HUDEP-2 (cell line): ENCODE data around the gene PARL.

Source experiments
- DNase-seq, 76 experiments: peaks; one replicate each; lab custom pipeline; 2025; ENCODE audit not compliant: unreplicated experiment in 76 of 76; lab: John Stamatoyannopoulos, UW

Gene PARL

DNA sequence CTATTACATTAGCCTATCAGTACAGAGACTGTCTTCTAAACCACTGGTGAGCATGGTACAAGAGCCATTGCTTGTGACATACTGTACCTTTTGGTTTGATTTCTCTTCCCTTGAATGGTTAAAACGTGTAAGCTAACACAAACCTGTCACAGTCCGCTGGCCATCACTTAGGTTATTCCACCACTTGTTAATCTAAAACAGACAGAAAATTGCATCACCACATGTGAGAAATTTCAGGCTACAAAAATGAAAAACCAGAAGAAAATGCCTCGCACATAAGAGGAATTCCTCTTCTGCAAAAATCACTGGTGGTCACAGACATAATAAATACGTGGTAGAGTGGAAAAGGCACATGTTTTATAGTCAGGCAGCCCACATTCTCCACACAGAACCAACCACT is 22.1 kb downstream of the PARL start:
- no peak for DNase-seq

DNA sequence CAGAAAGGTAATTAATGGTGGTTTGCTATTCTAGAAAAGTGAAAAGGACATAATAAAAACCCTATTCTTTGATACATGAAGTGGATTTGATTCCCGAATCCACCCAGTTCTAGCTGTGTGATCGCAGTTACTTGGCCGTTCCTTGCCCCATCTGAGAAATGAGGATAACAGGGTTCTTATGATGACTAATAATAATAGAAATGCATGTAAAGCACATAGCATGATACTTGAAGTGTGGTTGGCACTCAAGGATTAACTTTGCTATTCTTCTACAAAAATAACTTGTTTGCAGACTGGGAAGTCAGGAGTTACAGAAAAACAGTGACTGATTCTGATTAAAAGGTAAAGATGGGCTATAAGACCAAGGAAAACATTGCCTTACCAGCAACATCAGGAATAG is 26.8 kb downstream of the PARL start:
- DNase-seq, result no peak

DNA sequence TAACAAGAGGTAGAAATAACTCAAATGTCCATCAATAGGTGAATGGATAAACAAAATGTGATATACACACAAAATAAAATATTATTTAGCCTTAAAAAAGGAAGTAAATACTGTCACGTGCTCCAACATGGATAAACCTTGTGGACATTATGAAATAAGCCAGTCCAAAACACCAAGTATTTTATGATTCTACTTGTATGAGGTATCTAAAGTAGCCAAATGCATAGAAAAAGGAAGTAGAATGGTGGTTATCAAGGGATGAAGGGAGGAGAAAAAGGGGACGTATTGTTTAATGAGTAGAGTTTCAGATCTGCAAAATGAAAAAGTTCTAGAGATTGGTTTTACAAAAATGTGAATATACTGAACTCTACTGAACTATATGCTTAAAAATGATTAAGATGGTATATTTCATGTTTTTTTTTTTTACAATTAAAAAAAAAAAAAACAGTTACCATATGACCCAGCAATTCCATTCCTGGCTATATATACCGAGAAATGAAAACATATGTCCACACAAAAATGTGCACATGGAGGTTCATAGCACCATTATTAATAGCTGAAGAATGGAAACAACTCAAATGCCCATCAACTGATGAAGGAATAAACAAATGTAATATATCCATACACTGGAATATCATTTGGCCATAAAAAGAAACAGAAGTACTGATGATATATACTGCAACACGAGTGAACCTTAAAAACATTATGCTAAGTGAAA is 30.2 kb downstream of the PARL start:
- DNase-seq, result no peak

DNA sequence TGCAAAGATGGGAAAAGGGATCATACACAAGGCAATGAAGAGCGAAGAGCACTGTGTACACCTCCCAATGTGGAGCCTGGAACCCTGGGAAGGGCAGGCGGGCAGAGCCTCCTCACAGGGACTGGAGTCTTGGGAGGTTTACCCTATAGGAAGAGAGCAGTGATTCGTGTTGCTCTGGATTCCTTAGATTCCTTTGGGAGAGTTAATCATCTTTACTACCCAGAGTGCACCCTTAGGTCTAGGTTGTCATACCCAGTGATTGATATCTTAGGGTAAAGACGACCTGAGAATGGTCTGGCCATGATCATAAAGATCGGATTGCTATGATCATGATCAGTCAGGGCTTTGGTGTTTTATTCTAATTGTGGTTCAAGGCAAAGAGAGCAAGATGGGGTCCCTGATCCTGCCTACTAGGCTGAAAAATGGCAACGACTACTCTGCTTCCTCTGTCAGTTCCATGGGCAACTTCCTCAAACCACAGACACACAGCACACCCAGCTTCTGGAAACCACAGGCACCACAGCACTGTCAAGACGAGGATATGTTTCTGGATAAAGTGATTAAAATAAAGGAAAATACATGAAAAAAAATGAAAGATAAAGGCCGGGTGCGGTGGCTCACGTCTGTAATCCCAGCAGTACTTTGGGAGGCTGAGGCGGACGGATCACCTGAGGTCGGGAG is 38.9 kb downstream of the PARL start:
- DNase-seq, result no peak

DNA sequence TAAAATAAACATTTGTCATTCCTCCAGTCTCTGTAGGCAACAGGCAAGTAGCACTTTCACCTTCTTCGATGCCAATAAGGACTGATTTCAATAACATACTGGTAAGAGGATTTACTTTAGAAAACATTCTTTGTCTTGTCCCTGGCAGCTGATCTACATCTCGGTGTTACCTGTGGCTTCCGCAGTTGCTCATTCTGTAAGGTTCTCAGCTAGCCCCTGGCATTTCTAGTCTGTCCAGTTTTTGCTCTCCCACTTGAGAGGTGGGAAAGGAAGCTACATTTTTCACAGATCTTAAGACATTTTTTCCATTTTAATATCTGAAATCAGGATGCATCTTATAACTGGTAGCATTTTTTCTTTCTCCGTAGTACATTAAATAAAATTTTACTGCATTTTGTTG is 39.6 kb downstream of the PARL start:
- no peak for DNase-seq

DNA sequence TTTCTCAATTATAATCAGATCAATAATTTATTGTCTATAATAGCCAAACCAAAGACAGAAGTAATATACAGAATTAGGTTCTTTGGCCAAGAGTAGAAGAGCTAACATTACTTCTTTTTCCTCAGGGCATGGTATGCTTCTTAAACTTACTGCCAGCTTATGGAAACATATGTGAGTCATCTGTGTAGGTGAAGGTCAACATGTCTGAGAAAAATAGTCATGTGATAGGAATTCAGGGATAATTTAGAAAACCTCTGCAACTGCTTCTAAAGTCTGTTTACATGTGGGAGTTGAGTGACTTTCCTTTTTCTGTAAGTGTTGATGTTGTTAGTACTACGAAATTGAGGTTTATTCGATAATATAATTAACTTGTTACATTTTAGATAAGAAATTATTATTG is 40.1 kb downstream of the PARL start:
- DNase-seq, result peak in 2 of 76 experiments; percentile 2 to 9

DNA sequence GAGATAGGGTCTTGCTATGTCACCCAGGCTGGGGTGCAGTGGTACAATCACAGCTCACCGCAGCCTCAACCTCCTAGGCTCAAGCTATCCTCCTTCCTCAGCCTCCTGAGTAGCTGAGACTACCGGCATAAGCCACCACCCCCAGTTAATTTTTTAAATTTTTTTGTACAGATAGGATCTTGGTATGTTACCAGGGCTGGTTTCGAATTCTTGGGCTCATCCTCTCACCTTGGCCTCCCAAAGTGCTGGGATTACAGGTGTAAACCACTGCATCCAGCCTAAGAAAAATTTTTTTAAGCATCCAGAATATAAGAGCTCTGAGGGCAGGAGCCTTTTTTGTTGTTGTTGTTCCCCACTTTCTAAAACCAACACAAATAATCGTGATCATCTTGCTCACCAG is 44.9 kb downstream of the PARL start:
- no peak for DNase-seq

DNA sequence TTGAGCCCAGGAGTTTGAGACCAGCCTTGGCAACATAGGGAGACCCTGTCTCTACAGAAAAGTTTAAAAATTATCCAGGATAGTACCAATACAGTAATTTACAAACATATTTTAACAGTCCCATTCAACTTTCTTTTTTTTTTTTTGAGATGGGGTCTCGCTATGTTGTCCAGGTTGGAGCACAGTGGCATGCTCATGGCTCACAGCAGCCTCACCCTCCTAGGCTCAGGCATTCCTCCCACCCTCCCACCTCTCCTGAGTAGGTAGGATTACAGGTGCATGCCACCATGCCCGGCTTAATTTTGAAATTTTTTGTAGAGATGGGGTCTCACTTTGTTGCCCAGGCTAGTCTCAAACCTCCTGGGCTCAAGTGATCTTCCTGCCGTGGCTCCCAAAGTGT is 46.8 kb downstream of the PARL start:
- DNase-seq, result no peak

DNA sequence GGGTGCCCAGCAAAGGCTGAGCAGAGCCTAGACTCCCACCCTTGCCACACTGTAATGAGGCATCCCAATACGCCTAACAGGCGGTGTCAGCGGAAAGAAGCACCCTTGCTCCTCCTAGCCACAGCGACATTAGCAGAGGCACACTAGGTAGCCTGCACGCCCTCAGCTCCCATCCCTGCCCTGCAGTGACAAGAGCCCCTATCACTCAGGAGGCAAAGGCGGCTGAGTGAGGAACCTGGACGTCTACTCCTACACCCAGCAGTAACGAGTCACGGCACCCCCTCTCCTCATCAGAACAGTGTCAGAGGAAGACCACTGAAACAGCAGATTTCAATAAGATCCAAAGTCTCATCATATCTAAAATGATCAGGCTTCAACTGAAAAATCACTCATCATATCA is 47.3 kb downstream of the PARL start:
- no peak for DNase-seq

DNA sequence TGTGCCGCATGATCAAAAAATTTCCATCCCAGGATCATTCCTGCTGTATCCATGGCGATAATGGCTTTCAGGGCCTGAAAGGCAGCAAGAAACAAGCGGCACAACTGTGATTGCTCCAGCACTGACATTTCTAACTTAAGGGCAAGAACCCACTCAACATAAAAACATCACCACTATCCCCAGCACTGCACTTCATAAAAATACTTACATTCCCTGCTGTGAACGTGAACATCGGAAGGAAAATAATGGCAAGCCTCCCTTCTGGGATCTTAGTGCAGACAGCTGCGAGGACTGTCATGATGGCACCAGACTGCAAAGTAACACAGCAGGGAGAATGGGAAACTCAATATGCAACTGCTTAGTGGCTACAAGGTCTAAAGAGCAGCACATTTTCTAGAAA is 51.2 kb downstream of the PARL start:
- DNase-seq, result no peak

DNA sequence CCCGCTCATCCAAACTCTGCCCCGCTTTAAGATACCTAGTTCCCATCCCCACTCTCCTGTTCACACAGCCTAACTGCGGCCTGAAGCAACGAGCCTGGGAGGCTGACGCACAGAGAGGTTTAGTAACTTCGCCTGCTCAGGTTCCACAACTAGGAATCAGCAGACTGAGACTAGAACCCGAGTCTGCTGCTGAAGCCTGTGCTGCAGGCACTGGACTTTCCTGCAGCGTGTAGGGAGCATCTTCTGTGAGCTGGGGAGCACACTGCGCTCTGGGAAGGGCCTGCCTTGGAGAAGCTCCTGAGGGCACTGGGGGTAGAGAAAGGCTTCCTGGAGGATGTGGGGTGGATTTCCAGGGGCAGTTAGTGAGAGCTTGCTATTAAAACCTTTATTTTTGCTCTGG is 54.5 kb downstream of the PARL start:
- DNase-seq, result no peak

DNA sequence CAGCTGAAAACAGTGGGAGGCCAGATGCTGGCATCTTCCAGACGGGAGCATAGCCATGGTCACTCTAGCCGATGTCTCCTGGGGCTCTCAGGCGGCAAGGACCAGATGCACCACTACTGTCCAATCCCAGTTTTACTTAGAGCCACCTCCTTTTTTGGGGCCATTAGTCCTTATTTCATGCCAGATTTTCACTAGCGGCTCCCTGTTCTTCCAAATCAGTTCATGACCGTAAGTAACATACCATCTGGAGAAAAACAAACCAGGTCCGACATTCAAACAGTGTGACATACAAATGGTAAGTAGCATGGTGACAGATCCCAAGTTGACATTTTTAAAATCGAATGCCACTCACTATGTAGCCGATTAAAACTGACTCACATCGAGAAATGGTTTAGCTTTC is 55.2 kb downstream of the PARL start:
- DNase-seq, result no peak

DNA sequence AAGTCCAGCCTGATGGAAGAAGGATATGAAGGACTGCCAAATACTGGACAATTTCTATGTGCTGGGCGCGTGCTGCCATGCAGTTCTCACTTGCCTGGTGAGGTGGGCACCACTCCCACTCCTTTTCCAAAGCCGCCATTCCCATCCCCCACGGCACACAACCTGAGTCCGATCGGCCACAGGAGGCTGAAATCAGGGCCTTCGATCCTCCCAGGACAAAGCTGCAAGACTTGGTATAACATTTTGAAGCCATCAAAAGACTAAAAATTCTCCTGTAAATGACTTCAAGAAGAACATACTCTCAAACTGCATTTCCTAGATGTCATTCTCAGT is 56.2 kb downstream of the PARL start:
- DNase-seq, result no peak

DNA sequence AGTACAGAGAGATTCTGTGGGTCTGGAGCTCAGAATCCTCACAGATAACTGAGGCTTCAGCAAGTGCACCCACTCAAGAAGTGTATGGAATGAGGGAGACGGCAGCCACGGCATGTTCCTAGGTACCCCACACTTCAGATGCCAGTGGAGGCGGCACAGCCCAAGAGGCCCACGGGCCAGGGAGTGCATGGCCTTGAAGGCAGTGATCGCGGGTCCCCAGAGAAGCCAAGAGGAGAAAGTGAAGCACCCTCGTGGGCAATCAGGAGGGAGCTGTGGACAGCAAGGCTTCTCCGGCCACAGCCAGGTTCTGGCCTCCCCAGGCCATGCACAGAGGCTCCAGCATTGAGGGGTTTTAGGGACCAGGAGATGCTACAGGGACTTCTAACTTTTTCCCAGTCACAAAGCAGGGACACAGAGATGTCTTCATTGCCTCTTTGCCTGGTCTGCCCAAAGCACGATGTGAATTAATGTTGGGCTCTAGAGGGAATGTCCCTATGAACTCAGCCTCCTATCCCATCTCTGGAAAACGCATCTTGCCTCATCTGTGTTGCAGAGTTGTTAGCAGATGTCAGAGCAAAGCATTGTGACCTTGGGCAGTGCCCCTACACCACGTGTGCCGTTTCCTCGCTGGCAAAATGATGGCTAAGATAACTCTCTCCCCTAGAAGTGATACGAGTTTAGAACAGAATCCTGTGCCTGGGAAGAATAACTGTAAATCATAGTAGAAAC is 56.7 kb downstream of the PARL start:
- DNase-seq, result no peak

DNA sequence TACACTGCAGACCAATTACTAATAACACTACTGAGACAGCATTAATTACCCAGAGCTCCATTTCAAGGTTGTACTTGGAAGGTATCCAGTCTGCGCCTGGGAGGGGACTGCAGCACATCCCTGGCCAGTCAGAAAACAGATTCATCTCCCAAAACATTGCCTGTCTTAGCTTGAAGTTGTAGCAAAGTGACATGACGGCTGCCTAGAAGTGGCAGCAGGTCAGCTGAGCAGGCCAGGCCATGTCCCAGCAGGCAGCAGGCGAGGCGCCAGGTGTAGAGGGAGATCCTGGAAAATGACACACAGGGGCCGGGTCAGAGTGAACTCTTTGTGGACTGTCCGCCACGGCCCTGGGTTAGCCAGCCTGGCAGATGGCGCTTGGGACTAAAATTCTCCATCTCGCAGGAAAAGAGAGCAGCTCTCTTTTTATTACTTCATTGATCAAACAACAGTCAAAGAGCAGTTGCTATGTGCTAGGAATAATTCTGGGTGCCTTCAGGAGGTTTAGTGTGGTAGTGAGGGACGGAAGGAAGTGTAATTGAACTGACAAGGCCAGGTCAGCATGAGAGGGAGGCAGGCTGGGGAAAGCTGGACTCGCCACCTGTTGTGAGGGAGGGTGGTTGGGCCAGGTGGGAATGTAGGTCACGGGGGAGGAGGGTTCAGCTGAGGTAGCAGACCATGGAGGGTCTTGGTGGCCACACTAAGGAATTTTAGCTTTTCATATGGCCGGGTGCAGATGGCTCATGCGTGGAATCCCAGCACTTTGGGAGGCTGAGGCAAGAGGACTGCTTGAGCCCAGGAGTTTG is 58.0 kb downstream of the PARL start:
- DNase-seq, result no peak

DNA sequence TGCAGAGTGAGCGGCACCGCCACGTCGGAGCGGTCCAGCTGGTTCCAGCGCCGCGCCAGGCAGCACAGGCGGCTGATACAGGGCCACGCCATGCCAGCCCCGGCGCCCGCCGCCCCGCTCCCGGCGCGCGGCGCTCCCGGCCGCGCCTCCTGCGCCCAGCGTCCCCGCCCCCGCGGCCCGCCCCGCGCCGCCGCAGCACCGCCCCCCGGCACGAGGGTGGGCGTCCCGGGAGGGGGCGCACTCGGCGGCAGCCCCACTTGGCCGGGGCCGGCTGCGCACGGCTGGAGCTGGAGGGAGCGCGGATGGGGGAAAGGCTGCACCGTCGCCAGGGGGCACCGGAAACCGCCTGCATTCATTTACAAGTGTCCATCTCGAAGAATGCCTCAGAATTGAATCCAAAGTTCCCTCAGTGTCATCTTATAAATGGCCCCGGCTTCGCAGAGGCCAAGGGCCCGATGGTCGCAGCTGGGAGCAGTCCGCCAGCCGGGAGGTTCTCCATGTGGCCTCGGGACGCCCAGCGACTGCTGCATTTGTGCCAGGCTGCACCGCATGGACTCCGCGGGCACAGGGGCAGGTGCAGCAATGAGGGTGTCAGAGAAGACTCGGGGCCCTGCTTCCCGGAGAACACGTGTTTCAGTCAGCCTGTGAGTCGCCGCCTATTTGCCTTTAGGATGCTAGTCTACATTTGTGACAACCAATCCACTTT is 59.1 kb downstream of the PARL start, which contains the start of gene MAP6D1:
Gene MAP6D1, minus strand, starts transcription at position 122 of the 706 bp plus-strand sequence. Its CDS starts 30 bp downstream, at position 92.
- peak in 54 of 76 experiments; percentile 9 to 59 (median 32) for DNase-seq

DNA sequence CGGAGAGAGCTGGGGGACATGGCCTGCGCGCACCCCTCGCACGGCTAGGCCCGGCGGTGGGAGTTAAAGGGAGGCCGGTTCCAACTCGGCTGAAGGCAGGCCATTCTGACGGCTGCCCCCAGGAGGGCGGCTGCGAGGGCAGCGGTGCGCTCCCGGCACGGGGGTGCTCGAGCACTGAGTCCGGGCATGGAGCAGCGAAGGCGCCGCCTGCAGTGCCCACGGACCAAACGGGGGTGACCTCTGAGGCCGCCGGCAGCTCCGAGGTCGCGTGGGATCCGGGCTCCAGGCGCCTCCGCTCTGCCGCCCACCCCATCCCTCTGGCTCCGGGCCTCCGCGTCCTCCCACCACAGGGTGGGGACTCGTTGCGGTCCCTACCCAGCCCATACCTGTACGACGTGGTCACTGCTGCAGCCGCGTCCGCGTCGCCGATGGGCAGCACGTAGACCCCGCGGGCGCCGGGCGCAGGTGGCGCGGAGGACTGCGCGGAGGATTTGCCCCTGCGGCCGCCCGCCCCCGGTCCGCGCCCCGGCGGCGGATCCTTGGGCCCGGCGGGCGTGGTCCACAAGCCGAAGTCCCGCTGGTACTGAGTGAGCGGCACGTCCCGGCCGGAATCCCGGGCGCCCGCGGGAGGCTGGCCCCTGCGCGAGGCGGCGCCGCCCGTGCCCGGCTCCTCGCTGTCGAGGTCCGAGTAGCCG is 59.8 kb downstream of the PARL start:
- peak in 10 of 76 experiments; percentile 5 to 32 (median 14) for DNase-seq

DNA sequence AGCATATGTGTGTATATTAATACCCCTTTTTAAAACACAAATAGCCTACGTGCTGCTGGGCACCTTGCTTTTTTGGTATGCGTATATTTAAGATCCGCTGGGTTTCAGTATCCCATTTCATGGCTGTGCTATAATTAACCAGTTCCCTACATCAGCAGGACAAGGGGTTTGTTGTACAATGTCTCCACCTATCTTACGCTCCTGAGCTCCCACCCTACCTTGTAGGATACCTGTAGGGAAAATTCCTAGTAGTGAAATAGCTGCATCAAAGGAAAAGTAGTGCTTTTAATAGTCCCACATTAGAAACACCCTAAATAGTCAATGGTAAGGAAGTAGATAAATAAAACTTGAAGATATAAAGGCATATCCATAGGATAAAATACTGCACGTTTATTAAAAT is 60.7 kb downstream of the PARL start:
- no peak for DNase-seq

DNA sequence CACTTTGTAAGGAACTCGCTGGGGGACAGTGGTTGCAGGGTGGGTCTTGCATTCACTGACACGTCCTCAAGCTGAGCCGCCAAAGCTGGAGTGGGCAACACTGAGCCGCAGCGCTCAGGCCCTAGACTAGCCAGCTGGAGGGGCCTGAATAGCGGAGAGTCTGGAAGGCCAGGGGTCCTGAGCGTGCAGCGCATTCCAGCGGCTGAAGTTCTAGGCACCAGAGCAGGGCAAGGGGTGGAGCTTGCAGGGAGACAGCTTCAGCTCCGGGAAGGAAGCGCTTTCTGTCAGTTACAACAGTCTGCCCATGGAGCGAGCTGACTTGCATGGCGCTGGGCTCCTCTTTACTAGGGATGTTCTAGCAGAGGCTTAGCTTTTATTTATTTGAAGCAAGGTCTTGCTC is 62.0 kb downstream of the PARL start:
- no peak for DNase-seq

DNA sequence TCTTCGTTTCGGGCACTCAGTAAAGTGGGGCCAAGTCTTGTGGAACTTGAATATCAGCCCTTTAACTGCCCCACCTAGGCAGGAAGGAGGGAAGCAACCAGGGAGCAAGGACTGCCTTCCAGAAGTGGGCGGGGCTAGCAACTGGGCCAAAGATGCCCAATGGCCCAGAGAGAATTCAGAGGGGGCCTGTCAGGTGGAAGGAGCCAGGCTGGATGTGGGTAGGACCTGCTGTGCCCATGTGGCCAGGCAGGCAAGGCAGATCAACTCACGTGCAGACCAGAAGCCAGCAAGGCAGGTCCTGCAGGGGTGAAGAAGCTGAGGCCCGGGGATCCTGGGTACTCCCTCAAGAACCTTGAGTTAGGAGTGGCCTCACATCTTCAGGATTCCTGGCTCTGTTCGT is 64.8 kb downstream of the PARL start:
- DNase-seq, result no peak
